8988T (cell line): Measurements from ENCODE around the gene PPP1R36.
"Not testable (repeated sequence)": the region's sequence is repeated elsewhere in the genome, so short reads cannot be mapped to it uniquely, and the experiment has no call there.

Source experiments
- DNase-seq: peaks from one replicate; pipeline ENCODE4 v3.0.0; 2011

The PPP1R36 gene

DNA sequence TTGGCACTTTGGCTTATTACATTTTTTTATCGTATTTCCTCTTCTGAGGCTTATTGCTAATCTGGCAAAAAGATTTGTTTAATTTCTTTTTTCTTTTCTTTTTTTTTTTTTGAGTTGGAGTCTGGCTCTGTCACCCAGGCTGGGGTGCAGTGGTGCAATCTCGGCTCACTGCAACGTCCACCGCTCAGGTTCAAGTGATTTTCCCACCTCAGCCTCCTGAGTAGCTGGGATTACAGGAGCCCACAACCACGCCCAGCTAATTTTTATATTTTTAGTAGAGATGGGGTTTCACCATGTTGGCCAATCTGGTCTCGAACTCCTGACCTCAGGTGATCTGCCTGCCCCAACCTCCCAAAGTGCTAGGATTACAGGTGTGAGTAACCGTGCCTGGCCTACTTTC, 19.9 kb downstream of the PPP1R36 start:
- not testable (repeated sequence) for DNase-seq

DNA sequence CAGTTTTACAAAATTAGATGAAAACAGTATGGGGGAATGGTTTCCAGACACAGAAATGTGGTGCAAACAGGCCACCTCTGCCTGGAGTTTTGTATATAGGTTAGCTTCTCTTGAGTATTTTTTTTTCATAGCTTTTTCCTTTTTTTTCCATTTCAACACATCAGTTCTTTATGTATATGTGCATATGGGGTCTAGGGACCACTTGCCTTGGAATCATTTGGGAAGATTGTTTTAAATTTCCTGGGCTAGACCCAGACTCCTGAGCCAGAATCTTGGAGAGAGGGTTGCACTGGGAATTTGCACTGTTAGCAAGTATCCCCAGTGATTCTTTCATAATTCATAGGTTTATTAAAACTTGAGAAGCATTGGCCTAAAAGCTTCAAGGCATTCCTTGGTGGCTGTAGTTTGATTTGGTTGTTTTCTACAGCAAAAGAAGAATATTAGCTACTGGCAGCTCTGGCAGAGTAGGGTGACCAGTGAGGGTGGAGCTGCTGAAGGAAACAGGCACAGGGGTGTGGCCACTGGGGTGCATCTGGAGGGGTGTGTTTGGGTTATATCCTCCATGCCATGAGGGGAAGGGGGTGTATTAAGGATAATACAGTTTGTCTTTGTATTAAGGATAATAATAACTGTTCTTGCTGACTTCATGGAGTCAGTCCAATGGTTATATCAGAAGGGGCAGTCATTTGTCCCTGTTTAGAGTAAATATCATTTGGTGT, 22.8 kb downstream of the PPP1R36 start:
- no peak for DNase-seq

DNA sequence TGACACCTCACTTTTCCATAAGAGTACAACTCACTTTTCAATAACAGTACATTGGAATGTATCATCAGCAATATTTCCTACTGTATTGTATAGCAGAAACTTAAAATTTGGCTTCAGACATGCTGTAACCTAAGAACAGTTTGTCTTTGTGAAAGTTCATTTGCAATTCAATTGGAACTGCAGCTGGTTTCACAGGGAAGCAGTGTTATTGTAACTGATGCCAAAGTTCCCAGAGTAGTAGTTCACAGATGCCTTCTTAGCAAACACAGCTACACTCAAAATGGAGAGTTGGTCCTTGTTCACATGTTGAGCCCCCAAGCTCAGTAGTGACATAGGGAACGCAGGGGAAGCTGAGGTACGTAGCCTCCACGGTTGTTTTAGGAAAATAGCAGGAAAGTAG, 23.3 kb downstream of the PPP1R36 start:
- DNase-seq: no peak

DNA sequence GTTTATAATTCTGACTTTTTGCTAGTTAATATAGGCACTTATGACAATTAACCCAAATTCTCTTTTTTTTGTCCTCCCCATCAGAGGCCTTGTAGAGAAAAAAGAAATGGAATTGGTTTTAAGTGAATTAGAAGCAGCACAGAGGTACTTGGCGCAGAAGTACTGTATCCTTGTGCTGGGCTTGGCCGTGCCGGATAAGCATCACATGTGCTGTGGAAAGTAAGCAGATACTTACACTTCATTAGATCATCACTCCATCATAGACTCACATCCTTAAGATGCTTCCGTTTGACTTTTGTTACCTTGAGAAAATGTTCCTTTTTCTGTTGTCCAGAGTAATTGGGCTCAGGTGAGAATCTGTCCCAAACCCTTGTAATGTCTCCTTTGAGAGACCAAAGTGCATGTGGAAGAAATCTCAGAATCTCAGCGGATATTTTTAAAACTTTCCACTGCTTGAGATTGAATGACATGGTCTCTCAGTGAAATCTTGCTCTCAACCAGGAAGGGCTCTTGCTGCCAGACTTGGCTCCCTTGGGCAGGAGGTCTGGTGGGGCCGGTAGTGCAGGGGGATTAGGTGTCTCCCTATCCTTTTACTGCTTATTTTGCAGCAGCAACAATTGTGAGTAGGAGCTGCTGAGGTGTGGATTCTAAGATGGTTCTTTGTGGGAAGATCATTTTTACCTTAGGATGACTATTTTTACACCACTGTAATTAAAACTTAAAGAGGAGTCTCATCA, 24.8 kb downstream of the PPP1R36 start:
- no peak for DNase-seq

DNA sequence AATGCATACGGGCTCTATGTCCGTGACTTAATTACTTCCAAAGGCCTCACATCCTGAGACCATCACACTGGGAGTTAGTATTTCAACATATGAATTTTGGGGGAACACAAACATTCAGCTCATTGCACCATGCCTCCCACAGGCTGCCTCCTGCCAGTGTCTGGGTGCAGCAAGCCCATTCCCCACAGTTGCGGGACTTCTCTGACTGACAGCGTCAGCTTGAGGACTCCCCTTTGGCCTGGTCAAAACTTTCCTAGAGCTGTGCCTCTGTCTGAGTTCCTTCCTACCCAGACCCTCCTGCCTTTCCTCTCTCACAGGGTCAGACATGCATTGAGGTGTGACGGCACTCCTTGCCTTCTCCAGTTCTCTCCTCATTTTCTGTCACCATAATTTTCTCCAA, 27.4 kb downstream of the PPP1R36 start:
- DNase-seq: no peak

DNA sequence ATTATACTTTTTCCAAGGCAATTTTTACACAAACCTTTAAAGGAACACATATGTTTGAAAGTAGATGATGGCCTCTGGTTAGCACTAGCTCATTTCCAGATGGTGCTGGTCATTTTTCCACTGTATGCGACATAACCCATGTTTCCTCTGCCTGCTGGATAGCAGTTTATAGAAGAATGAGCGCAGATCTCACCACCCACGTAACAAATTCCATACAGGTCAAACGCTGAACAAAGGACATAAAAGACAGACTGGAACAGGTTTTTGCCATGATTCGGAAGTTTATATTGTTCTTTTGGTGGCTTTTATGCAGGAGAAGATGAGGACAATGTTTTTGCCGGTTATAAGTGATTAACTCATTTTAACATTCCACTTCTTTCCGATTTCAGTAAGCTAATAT, 30.7 kb downstream of the PPP1R36 start:
- DNase-seq: no peak

DNA sequence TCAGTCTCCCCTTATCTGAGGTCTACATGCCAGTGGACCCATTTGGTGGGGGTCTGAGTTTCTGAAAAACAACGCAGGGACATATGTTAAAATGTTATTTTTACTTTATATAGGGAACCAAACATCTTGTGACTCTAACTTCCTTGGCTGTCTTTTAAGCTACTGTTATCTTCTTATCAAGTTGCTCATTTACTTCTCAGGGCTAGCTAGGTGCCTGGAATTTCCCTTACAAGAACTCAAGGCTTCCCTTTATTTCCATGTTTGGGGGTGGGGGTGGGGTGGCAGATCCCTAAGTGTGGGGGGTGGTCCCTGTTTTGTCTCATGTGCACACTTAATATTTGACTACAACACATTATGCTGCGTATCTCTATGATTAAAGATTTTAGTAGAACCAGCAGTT, 31.6 kb downstream of the PPP1R36 start:
- DNase-seq: no peak

DNA sequence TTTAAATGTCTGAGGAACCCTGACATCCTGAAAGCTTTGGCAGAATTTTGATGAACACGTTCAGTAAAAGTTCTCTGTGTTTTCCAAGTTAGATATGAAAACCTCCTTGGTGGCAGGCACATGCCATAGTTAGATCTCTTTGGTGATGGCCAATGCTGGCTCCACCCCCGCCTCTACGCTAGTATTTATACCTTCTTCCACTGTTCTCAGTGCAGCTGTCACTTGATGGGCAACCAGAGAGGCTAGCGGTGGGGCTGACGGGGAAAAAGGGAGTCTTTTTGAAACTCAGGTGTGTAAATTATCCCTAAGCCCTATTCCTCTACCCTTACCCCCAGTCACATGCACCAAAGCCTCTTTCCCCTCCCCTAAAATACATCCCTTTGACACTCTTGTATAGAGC, 32.1 kb downstream of the PPP1R36 start:
- no peak for DNase-seq

DNA sequence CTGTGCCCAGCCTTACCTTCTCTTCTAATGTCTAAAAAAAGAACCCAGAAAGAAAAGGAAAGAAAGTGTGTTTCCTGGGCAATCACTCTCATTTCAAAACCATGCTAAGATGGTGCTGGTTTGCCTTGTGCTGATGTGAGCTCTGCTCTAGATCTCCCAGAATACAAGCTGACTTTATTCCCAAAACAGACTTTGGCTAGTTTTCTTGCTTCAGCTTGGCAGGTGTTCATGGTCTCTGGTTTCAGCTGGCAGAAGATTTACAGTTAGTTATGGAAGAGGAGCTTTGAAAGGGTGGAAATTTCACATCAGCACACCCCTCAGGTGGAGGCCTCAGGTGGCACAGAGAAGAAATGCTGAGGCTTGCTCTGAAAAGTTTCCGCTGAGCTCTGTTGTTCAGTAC, 34.4 kb downstream of the PPP1R36 start:
- DNase-seq: no peak

DNA sequence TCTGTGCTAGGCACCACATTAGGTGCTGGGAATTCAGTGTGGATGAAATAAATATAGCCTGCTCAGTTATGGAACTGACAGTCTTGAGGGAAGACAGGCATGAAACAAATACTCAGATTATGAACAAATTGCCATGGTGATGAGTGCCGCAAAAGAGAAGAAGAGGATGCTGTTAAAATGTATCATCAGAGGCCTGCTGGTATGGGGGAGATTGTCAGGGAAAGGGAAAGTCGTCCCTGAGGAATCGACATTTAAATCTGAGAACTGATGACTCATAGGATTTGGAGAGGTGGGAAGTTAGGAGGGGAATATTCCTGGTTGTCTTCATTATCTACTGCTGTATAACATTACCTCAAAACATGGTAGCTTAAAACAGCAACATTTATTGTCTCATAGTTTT, 42.0 kb downstream of the PPP1R36 start:
- DNase-seq: no peak

DNA sequence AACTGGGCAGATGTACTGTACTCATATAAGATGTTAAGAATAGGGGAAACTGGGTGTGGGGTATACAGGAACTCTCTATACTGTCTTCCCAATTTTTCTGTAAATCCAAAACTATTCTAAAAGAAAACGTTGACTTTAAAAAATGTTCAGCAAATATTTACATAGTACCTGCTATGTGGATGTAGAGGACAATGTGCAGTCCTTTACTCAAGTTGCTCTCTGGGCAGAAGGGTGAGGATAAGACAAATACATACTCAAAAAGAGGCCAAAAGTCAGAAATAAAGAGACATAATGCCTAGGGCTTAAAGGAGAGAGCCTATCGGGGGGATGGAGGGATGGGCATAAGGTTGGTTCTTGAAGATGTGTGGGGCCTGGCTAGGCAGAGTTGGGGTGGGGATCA, 44.7 kb downstream of the PPP1R36 start:
- no peak for DNase-seq

DNA sequence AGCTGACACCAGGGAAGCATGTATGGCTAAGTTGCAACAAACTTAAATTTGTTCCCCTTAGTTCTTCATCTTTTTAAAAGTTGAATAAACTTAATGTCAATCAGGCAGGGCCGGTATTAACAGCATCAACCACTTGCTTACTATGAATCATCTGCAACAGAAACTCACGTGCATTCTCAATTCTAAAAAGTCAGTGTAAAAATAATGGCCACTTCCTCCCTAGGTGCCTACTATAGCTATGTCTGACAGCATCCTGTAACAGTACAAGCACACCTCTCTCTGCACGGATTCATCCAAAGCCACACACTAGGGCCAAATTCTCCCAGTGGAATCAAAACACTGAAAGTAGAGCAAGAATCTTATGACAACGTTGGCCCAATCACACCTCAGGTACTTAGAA, 48.6 kb downstream of the PPP1R36 start:
- no peak for DNase-seq

DNA sequence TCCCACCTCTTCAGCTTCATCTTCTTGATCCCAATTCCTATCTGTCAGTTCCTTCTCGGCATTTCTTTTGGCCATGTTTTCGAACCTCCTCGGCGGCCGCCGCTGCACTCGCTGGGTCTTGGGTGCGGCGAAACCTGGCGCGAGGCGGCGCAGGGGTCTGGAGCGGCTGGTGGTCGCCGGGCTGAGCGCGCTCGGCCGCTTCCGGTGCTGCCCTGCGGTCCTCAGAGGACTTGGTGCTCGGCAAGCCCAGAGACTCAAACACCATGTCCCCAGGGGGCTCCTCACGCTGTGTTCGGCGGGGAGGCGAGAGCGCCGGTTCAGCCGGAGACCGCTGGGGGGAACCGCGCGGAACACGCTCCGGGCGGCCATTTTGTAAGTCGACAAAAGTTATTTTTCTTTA, 51.8 kb downstream of the PPP1R36 start:
- DNase-seq: no peak

DNA sequence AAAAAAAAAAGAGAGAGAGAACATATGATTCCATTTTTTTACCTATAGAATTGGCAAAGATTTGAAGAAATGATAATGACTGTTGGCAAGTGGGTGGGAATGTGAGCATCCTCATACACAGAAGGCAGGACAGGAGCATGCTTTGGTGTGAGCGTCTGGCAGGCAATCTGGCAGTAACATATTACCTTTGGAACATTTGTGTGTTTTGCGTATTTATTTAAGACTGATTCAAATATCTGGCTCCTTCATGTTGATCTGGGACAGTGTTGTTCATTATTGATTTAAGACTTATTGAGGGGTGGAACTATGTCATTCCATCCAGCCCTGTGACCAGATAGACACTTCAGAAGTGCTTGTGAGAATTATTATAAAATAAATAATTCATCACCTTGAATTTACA, 53.1 kb downstream of the PPP1R36 start:
- no peak for DNase-seq

DNA sequence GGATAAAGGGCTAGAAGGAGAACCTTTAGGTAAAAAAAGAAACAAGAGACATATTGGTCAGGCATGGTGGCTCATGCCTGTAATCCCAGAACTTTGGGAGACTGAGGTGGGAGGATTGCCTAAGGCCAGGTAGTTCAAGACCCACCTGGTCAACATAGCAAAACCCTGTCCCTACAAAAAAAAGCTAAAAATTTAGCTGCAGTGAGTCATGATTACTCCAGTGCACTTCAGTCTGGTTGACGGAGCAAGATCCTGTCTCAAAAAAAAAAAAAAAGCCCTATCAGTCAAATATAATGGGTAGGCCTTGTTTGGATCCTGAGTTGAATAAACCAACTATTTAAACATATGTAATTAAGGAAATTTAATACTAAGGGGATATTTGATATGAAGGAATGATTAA, 54.2 kb downstream of the PPP1R36 start:
- no peak for DNase-seq

DNA sequence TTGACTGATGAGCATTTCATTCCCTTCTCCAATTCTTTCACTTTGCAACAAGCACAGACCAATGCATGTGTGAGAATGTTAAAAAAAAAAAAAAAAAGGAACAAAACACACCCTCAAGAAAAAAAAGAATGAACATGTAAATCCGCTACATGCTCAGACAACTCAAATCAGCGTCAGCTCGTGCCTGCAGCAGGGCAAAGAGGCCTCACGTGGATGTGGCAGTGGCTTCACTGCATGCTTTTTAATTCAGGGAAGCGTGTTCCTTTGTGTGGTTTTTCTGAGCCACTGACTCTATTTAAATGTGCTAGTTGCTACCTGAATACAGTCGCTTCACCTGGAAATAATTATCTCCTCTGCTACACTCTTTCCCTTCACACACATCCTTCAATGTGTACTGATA, 55.1 kb downstream of the PPP1R36 start:
- no peak for DNase-seq

DNA sequence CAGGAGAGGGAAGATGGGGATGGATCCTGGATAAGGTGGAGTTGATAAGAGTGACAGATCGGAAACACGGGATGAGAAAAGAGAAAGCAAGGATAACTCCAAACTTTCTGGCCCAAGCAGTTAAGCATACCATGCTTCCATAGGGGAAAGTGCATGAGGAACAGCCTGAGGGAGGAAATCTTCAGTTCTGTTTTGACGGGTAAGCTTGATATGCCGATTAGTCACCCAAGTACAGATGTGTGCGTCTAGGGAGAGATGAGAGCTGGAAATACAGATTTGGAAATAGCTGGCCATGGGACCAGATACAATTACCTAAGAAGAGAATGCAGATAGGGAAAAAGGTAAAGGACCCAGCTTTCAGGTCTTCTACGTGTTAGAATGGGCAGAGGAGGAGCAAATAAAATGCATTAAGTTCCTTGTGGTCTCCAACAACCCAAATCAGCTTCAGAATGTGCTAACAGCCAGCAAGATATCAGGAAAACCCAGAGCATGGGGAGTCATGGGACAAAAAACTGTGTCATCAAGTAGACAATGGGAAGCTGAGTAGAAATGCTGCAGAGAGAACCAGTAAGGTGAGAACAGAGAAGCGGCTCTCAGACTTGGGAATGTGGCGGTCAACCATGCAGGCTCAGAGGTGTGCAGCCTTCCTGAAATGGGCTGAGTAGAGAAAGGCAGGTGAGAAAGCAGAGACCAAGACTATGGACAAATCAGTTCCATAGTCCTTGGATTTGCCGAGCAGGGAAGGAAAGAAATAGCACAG, 56.3 kb downstream of the PPP1R36 start:
- DNase-seq: no peak

DNA sequence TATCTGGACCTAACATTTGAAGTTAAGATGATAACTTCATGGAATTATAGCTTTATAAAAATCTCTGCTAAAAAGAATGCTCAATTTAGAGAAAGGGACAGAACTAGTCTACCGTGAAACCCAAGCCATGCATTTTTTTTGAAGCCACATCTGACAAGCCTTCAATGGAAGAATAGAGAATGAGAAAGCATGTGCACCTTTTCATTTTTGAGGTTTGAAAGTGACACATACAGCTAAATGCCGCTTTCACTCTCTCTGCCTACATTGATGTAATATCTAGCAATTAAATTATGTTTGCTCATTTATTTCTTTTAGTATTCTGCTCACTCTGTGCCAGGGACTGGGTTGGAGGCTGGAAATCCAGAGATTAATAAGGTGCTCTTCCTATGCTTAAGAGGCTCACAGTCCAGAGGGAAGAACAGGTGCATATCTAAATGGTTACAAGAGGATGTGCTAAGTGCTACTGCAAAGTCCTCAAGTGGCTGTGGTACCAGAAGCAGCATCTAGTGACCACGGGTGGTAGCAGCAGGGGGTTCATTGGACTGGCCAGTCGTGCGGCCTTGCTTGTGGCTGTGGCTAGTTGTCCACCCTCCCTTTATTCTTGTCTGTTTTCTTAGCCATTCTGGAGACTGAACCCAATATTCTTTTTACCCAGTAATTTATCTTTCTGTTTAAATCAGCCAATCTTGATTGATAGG, 60.4 kb downstream of the PPP1R36 start:
- DNase-seq: no peak

DNA sequence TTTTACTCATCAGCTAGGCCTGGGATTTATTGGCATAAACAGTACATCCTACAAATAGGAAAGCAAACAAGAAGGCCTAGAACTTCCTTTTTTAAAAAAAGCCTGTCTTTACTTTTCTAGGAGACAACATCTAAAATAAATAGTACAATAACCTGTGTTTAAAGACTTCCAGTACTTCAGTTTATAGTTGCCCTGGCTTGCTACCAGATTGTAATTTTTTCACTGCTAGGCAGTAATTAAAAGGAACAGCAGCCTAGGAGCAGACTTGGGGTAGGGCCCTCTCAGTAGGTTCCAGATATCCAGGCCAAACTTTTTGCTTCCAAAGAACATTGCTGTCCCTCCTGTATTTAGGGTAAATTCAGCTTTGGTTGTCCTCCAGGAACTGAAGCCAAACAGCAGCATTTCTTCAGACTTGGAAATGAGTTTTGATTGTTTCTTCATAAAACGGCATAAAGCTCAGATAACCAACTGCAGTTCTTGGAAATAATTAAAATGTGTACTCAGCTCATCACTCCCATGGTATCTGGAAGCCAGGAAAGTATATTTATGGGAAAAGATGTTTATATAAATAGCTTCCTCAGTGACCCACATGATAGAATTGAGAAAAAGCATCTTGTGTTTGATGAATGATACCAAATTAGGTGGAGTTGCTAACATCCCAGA, 61.7 kb downstream of the PPP1R36 start:
- DNase-seq: no peak

DNA sequence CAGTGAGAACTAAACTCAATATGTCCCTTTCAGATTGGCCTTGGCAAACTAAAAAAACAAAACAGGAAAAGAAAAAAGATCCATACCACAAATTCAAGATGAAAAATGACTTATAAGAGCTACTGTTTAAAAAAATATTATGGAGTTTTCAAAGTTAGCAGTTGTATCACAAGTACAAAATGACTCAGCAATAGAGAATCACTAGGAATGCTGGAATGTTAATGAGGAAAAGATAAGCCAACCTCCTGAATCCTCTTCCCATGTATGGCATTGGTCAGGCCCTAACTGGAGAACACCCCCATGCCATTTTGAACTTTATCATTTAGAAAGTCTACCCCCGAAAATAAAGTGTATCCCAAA, 62.2 kb downstream of the PPP1R36 start:
- no peak for DNase-seq

DNA sequence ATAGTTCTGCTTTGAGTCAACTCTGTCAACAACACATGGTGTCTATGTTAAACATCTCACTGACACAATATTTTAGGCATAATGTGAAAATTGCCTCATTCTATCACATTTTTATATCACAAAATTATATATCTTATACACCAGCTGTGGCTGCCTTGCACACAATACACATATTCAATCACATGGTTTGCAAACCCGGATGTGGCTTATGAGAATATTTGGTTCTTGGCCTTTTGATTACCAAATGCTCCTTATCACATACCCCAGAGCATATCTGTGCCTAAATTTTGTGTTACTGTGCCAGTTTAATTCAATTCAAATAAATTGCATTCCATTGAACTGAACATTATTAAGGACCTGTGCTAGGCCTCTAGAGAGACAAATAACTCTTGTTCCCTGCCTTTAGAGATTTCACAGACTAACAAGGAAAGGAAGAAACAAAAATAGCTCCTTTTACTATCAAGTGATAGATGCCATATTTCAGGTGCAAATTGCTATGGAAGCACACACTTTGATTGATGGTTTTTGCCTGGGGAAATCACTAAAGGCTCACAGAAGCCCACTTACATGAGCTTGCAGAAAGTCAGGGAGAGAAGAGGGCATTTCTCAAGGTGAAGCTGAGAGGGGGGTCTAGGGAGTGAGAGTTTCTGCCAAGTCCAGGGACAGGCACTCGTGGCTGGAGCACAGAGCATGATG, 63.4 kb downstream of the PPP1R36 start:
- DNase-seq: no peak

DNA sequence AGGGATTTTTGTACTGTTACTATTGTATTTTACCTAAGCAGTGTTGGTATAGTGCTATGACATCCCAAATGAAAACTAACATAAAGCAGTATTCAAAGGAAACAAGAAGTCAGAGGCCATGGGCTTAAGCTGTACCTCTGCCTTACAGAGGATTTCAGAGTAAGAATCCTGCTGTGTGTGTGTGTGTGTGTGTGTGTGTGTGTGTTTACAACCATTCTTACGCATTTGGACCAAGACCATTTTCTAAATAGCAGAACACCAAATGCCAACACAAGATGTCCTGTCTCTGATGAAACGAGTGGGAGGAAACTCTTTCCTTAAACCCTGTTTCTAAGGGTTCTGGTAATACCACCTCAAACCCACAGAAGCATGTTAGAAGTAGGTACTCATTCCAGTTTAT, 64.4 kb downstream of the PPP1R36 start:
- DNase-seq: no peak
